Measurements from ENCODE around the gene FAM171A2.

- no peak for TF ChIP-seq ZNF274 (IDR thresholded peaks at IDR 0.05; ENCODE audit: low read depth, low read length)
- no peak for TF ChIP-seq YY1 (IDR thresholded peaks at IDR 0.05; ENCODE audit: insufficient read depth, insufficient read length)
Observed at GRCh38 chr17:44309472-44309871, 54.2 kb downstream of the FAM171A2 start.
